Thymus (tissue), 11 donors: Measurements from ENCODE around the gene STPG1. TPM values are rescaled to one million over a fixed set of nuclear protein-coding genes. Genes with fewer than 3 reads are reported as not detected.
"Not testable (repeated sequence)": the region's sequence is repeated elsewhere in the genome, so short reads cannot be mapped to it uniquely, and the experiment has no call there.

Source experiments
- DNase-seq, 9 donors: peaks; one replicate each; pipeline ENCODE4 v3.0.0-alpha.2; 2013; ENCODE audit warnings: low spot score in 9 of 9, low read depth in 6 of 9, missing footprints in 1 of 9
- H3K27ac ChIP-seq, 2 donors: one replicate each; pipeline ENCODE4 v1.5.1; 2013; ENCODE audit warnings: control low read depth in 1 of 2, low read depth in 1 of 2, low read length in 1 of 2, mild to moderate bottlenecking in 1 of 2, moderate library complexity in 1 of 2
- H3K27me3 ChIP-seq, 2 donors: one replicate each; pipeline ENCODE4 v1.5.1; 2013; ENCODE audit warnings: low read length in 1 of 2; ENCODE audit not compliant: control insufficient read depth in 2 of 2, insufficient read depth in 1 of 2
- H3K36me3 ChIP-seq, 2 donors: one replicate each; pipeline ENCODE4 v1.5.1; 2013; ENCODE audit warnings: low read length in 1 of 2, mild to moderate bottlenecking in 1 of 2, moderate library complexity in 1 of 2; ENCODE audit not compliant: control insufficient read depth in 2 of 2, insufficient read depth in 2 of 2
- H3K4me1 ChIP-seq, 2 donors: one replicate each; pipeline ENCODE4 v1.5.1; 2013; ENCODE audit warnings: low read length in 2 of 2; ENCODE audit not compliant: control insufficient read depth in 2 of 2, insufficient read depth in 2 of 2
- H3K4me3 ChIP-seq, 2 donors: one replicate each; pipeline ENCODE4 v1.5.1; 2013; ENCODE audit warnings: low read length in 2 of 2, control low read depth in 1 of 2, mild to moderate bottlenecking in 1 of 2
- H3K9me3 ChIP-seq, 2 donors: one replicate each; pipeline ENCODE4 v1.5.1; 2013; ENCODE audit warnings: low read length in 1 of 2, mild to moderate bottlenecking in 1 of 2; ENCODE audit not compliant: control insufficient read depth in 2 of 2, insufficient read depth in 1 of 2
- WGBS: extraction: QIAGEN DNeasy Blood & Tissue Kit; methylation state at CpG from one replicate; pipeline ENCODE4 v1.1.7; 2013; 5-methylcytosine and 5-hydroxymethylcytosine counted together
- polyA plus RNA-seq: library from polyadenylated mRNA; stranded (reverse); fragments of 200-250 nt; gene quantifications from one replicate; pipeline ENCODE4 v1.2.3, GENCODE V29; 2013
- total RNA-seq: library from RNA; stranded (reverse); fragments of 120-200 nt; gene quantifications from one replicate; pipeline ENCODE4 v1.2.4, GENCODE V29; 2013
- donor health status: healthy.

The STPG1 gene
- total and polyA plus RNA-seq, 2 donors = 3.3 to 3.5 TPM

DNA sequence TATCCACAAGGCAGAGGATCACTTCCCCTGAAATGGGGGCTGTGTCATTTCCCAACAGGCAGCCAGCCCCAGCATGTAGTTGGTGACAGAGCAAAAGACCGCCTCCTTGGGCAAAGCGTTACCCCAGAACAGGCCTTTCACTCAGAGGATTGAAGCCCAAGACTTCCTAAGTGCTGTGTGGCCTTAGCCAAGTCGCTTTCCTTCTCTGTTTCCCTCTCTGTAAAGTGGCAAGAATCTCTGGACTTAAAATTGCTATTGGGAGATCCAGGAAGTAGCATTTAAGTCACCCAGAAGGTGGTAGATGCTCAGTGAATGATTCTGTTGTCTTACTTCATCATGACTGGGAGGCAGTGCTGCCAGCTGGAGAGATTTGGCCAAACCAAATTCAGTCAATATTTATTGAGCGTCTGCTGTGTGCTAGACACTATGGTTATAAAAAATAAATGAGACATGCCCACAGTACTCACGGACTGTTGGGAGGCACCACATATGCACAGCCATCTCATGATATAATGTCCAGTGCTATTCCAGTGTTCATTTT lies 37.3 kb upstream of the STPG1 start:
- peaks cover 62 to 68% of the 10 kb centered on the region in 2 donors for H3K36me3 ChIP-seq
- WGBS = 97% methylated on average over 5 of the region's 5 CpGs
- no peaks in the 10 kb centered on the region for H3K27me3 ChIP-seq
- no peak overlapping the region for H3K27ac ChIP-seq
- peaks cover 0 to 1% of the 10 kb centered on the region in 2 donors for H3K9me3 ChIP-seq
- no peak for DNase-seq
- no peaks in the 10 kb centered on the region for H3K4me1 ChIP-seq
- no peak overlapping the region for H3K4me3 ChIP-seq

DNA sequence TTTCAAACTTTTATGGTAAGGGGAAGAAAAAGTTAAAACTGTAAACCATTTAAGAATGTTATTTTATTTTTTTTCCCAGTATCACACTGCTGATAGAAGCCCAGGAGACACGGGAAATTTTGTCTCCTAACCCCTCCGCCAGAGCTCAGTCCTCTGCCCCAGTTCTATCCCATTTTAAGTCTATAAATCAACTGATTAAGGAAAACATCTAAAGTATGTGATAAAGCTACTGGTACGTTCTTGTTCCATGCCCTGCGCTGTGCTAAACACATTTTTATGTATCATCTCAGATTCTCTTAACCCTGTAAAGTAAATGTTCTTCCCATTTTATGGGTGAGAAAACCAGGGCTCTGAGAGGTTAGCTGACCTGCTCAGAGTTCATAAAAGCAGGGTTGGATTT lies 36.7 kb upstream of the STPG1 start:
- H3K27ac ChIP-seq = no peak overlapping the region
- H3K9me3 ChIP-seq = peaks cover 0 to 1% of the 10 kb centered on the region in 2 donors
- H3K4me1 ChIP-seq = no peaks in the 10 kb centered on the region
- 96% methylated on average over 4 of the region's 4 CpGs for WGBS
- H3K36me3 ChIP-seq = peaks cover 59 to 68% of the 10 kb centered on the region in 2 donors
- no peak overlapping the region for H3K4me3 ChIP-seq
- H3K27me3 ChIP-seq = no peaks in the 10 kb centered on the region
- no peak for DNase-seq

DNA sequence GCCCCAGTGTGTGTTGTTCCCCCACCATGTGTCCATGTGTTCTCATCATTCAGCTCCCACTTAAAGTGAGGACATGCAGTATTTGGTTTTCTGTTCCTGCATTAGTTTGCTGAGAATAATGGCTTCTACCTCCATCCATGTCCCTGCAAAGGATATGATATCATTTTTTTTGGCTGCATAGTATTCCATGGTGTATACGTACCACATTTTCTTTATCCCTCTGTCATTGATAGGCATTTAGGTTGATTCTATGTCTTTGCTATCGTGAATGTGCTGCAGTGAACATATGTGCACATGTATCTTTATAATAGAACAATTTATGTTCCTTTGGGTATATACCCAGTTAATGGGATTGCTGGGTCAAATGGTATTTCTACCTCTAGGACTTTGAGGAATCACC lies 32.9 kb upstream of the STPG1 start:
- not testable (repeated sequence) for H3K27ac ChIP-seq, H3K4me3 ChIP-seq, H3K9me3 ChIP-seq, H3K27me3 ChIP-seq, DNase-seq, H3K4me1 ChIP-seq
- peaks cover 40 to 64% of the 10 kb centered on the region in 2 donors for H3K36me3 ChIP-seq
- 97% methylated on average over 2 of the region's 2 CpGs for WGBS

DNA sequence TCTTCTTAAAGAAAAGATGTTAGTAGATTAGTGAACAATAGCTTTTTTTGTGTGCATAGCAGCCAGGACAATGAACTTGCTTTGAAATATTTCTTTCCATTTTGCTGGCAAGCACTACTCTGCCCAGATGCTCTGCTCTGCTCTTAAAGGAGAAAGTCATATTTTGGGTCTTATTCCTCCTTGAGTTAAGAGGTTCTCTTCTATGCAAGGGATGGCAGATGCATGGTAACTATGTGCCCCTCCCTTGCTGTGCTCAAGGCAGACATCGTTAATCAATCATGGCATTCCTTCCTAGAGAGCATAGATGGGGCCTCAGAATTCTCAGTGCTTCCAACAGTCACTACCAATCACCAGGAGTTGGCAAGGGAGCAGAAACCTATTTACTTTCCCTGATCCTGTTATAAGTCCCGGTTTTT lies 29.7 kb upstream of the STPG1 start:
- H3K27me3 ChIP-seq = no peaks in the 10 kb centered on the region
- H3K27ac ChIP-seq = no peak overlapping the region
- H3K9me3 ChIP-seq = no peaks in the 10 kb centered on the region
- no peaks in the 10 kb centered on the region for H3K4me1 ChIP-seq
- no peak overlapping the region for H3K4me3 ChIP-seq
- 72% methylated on average over 2 of the region's 2 CpGs for WGBS
- no peak for DNase-seq
- peaks cover 33 to 54% of the 10 kb centered on the region in 2 donors for H3K36me3 ChIP-seq

- Histone ChIP-seq H3K36me3 (peaks cover 33 to 51% of the 10 kb centered on the region in 2 donors), H3K27ac (no peak overlapping the region), H3K4me3 (no peak overlapping the region), H3K9me3 (no peaks in the 10 kb centered on the region), H3K4me1 (no peaks in the 10 kb centered on the region), H3K27me3 (no peaks in the 10 kb centered on the region)
- DNase-seq = no peak
Measured at GRCh38 chr1:24442764-24443163, 29.2 kb upstream of the STPG1 start.

DNA sequence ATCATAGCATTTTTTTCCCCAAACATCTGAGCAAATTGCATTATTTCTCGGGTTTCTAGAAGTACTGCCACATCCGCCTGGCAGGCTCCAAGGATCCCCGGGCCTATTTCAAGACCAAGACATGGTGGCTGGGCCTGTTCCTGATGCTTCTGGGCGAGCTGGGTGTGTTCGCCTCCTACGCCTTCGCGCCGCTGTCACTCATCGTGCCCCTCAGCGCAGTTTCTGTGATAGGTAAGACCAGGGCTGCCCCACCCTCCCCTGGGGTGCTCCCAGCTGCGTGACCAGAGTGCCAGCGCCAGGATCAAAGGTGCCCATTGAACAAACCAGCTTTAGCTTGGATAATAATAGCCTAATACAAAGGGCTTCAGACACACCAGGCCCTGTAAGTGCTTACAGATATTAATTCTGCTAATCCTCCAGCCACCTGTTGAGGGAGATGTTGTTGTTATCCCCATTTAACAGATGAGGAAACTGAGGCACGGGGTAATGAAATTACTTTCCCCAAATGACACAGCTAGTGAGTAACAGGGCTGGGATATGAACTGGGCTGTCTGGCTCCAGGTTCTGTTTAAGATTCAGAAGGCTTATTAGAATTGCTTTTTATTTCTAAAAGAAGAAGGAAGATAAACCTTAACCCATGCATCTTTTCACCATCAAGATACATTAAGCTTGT lies 28.6 kb upstream of the STPG1 start:
- DNase-seq = no peak
- H3K4me1 ChIP-seq = no peaks in the 10 kb centered on the region
- H3K9me3 ChIP-seq = no peaks in the 10 kb centered on the region
- peaks cover 30 to 47% of the 10 kb centered on the region in 2 donors for H3K36me3 ChIP-seq
- H3K27ac ChIP-seq = no peak overlapping the region
- 98% methylated on average over 14 of the region's 14 CpGs for WGBS
- H3K27me3 ChIP-seq = no peaks in the 10 kb centered on the region
- no peak overlapping the region for H3K4me3 ChIP-seq

GRCh38 chr1:24441480-24441879 lies 27.9 kb upstream of the STPG1 start:
- no peak overlapping the region for H3K4me3 ChIP-seq
- H3K27me3 ChIP-seq = no peaks in the 10 kb centered on the region
- no peaks in the 10 kb centered on the region for H3K9me3 ChIP-seq
- H3K27ac ChIP-seq = no peak overlapping the region
- peaks cover 25 to 42% of the 10 kb centered on the region in 2 donors for H3K36me3 ChIP-seq
- H3K4me1 ChIP-seq = no peaks in the 10 kb centered on the region
- WGBS = 94% methylated on average over 7 of the region's 7 CpGs
- no peak for DNase-seq

GRCh38 chr1:24440436-24440835 lies 26.9 kb upstream of the STPG1 start:
- Histone ChIP-seq H3K27ac (no peak overlapping the region), H3K4me3 (no peak overlapping the region), H3K4me1 (no peaks in the 10 kb centered on the region), H3K36me3 (peaks cover 19 to 32% of the 10 kb centered on the region in 2 donors), H3K27me3 (no peaks in the 10 kb centered on the region), H3K9me3 (no peaks in the 10 kb centered on the region)
- 96% methylated on average over 2 of the region's 2 CpGs for WGBS
- no peak for DNase-seq

DNA sequence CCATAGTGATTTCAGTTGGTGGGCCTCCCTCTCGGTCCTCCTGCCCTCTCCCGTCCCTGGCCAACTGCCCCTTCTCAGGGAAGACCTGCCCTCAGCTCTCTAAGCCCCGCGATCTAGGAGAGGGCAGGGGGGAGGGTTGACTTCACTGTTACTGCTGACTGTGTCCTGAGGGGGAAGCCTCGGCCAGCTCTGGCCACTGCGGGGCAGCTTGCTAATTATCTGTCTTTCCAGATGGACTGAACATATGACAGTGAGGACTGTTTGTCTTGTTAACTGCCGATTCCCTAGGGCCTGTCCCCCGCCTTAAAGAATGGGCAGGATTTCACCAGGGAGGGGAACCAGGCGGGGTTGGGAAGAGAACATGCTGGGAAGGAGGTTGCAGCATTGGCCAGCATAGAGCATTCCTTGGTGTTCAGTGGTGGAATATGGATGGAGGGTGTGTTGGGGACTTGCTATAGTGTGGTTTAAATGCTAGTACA lies 24.9 kb upstream of the STPG1 start:
- Histone ChIP-seq H3K27ac (no peak overlapping the region), H3K4me1 (no peaks in the 10 kb centered on the region), H3K4me3 (no peak overlapping the region), H3K36me3 (peaks cover 12 to 22% of the 10 kb centered on the region in 2 donors), H3K9me3 (no peaks in the 10 kb centered on the region), H3K27me3 (no peaks in the 10 kb centered on the region)
- DNase-seq = no peak
- WGBS = 97% methylated on average over 9 of the region's 9 CpGs
